ENCODE results near the gene F13A1.
"Not testable (repeated sequence)": the region's sequence is repeated elsewhere in the genome, so short reads cannot be mapped to it uniquely, and the experiment has no call there.

Gene F13A1

GRCh38 chr6:6317825-6318733, 2.4 kb downstream of the F13A1 start:
- no peak for DNase-seq (ENCODE audit: low read depth in 2 of 2, low spot score in 1 of 2)

GRCh38 chr6:6317386-6317785, 3.1 kb downstream of the F13A1 start:
- no peak for DNase-seq (ENCODE audit: low read depth in 2 of 2, low spot score in 1 of 2)

GRCh38 chr6:6315660-6316059, 4.8 kb downstream of the F13A1 start:
- DNase-seq (ENCODE audit: low read depth in 2 of 2, low spot score in 1 of 2), result no peak

- DNase-seq (ENCODE audit: low read depth in 2 of 2, low spot score in 1 of 2), result no peak
These were observed 5.9 kb downstream of the F13A1 start for GRCh38 chr6:6314596-6314995.

GRCh38 chr6:6312901-6313441, 7.5 kb downstream of the F13A1 start:
- DNase-seq (ENCODE audit: low read depth in 2 of 2, low spot score in 1 of 2), result no peak

GRCh38 chr6:6305575-6305974, 14.9 kb downstream of the F13A1 start:
- DNase-seq (ENCODE audit: low read depth in 2 of 2, low spot score in 1 of 2), result no peak

GRCh38 chr6:6300383-6300782, 20.1 kb downstream of the F13A1 start:
- not testable (repeated sequence) for DNase-seq (ENCODE audit: low read depth in 2 of 2, low spot score in 1 of 2)

- DNase-seq (ENCODE audit: low read depth in 2 of 2, low spot score in 1 of 2), result no peak
These were observed 27.1 kb downstream of the F13A1 start for GRCh38 chr6:6293317-6293716.

- no peak for DNase-seq (ENCODE audit: low read depth in 2 of 2, low spot score in 1 of 2)
These were observed 33.0 kb downstream of the F13A1 start for GRCh38 chr6:6287415-6287814.

GRCh38 chr6:6285679-6286078, 34.8 kb downstream of the F13A1 start:
- no peak for DNase-seq (ENCODE audit: low read depth in 2 of 2, low spot score in 1 of 2)

GRCh38 chr6:6284221-6284966, 36.1 kb downstream of the F13A1 start:
- DNase-seq (ENCODE audit: low read depth in 2 of 2, low spot score in 1 of 2), result no peak

GRCh38 chr6:6283746-6284145, 36.7 kb downstream of the F13A1 start:
- DNase-seq (ENCODE audit: low read depth in 2 of 2, low spot score in 1 of 2), result no peak

GRCh38 chr6:6282716-6283115, 37.7 kb downstream of the F13A1 start:
- DNase-seq (ENCODE audit: low read depth in 2 of 2, low spot score in 1 of 2), result no peak

GRCh38 chr6:6277413-6277812, 43.0 kb downstream of the F13A1 start:
- no peak for DNase-seq (ENCODE audit: low read depth in 2 of 2, low spot score in 1 of 2)

- DNase-seq (ENCODE audit: low read depth in 2 of 2, low spot score in 1 of 2), result no peak
These were observed 49.4 kb downstream of the F13A1 start for GRCh38 chr6:6270948-6271535.

GRCh38 chr6:6260196-6260722, 60.2 kb downstream of the F13A1 start:
- DNase-seq (ENCODE audit: low read depth in 2 of 2, low spot score in 1 of 2), result no peak

GRCh38 chr6:6256886-6257285, 63.6 kb downstream of the F13A1 start:
- no peak for DNase-seq (ENCODE audit: low read depth in 2 of 2, low spot score in 1 of 2)

GRCh38 chr6:6256259-6256658, 64.2 kb downstream of the F13A1 start:
- no peak for DNase-seq (ENCODE audit: low read depth in 2 of 2, low spot score in 1 of 2)

- no peak for DNase-seq (ENCODE audit: low read depth in 2 of 2, low spot score in 1 of 2)
These were observed 68.7 kb downstream of the F13A1 start for GRCh38 chr6:6251555-6252280.

- no peak for DNase-seq (ENCODE audit: low read depth in 2 of 2, low spot score in 1 of 2)
These were observed 71.8 kb downstream of the F13A1 start for GRCh38 chr6:6248651-6249050.

GRCh38 chr6:6246544-6246943, 73.9 kb downstream of the F13A1 start:
- DNase-seq (ENCODE audit: low read depth in 2 of 2, low spot score in 1 of 2), result no peak
